Vagina (tissue), 2 donors: ENCODE data around the gene RAD9A. TPM values are rescaled to one million over a fixed set of nuclear protein-coding genes. Genes with fewer than 3 reads are reported as not detected.

ENCODE experiments used
- DNase-seq, 2 donors: peaks; one replicate each; pipeline ENCODE4 v3.0.0-alpha.2; 2017; ENCODE audit errors: extremely low spot score in 2 of 2
- H3K27ac ChIP-seq: fragments of 200-600 bp; sonication (generic); one replicate; pipeline ENCODE4 v1.5.1; 2019
- H3K27me3 ChIP-seq: fragments of 200-600 bp; sonication (generic); one replicate; pipeline ENCODE4 v1.5.1; 2019
- H3K36me3 ChIP-seq, 2 donors: fragments of 200-600 bp; sonication (generic); one replicate each; pipeline ENCODE4 v1.5.1; 2017 to 2019
- H3K4me1 ChIP-seq: fragments of 200-600 bp; sonication (generic); one replicate; pipeline ENCODE4 v1.5.1; 2019
- H3K4me3 ChIP-seq, 2 donors: fragments of 200-600 bp; sonication (generic); 1 replicate in 1 of 2; 2 replicates in 1 of 2; pipeline ENCODE4 v1.5.1; 2016 to 2019
- H3K9me3 ChIP-seq: fragments of 200-600 bp; sonication (generic); one replicate; pipeline ENCODE4 v1.5.1; 2019
- POLR2A ChIP-seq, 2 donors: fragments of 450-650 bp; IDR thresholded peaks; one replicate each; pipeline ENCODE4 v1.6.1; 2017; ENCODE audit warnings: antibody characterized with exemption in 2 of 2, mild to moderate bottlenecking in 2 of 2, moderate library complexity in 2 of 2
- POLR2AphosphoS5 ChIP-seq, 2 donors: sonication (generic); formaldehyde crosslinking; IDR thresholded peaks; one replicate each; pipeline ENCODE4 v1.9.0; 2017; ENCODE audit warnings: antibody characterized with exemption in 2 of 2, mild to moderate bottlenecking in 2 of 2, low read depth in 1 of 2; ENCODE audit not compliant: insufficient read depth in 1 of 2
- intact Hi-C: fragments of 100-400 bp; cut with DNase I; formaldehyde crosslinking; loops from one replicate; pipeline ENCODE4 v1.15.1; 2023
- total RNA-seq: library from RNA; depleted of rRNA; stranded (reverse); fragments of >200 nt; gene quantifications from one replicate; pipeline ENCODE4 v1.2.3, GENCODE V29; 2016
- TF ChIP-seq, protein P1 (sequence below), 3 experiments: fragments of 450-650 bp in 2 of 3; fragments of 200-600 bp in 1 of 3; sonication (generic) in 1 of 3; IDR thresholded peaks; one replicate each; pipeline ENCODE4 v1.5.1; 2017 to 2019; ENCODE audit warnings: antibody characterized with exemption in 3 of 3, mild to moderate bottlenecking in 2 of 3, moderate library complexity in 2 of 3

RAD9A gene
- total RNA-seq, 1 donor from 2014 or later, result 20.6 TPM

DNA sequence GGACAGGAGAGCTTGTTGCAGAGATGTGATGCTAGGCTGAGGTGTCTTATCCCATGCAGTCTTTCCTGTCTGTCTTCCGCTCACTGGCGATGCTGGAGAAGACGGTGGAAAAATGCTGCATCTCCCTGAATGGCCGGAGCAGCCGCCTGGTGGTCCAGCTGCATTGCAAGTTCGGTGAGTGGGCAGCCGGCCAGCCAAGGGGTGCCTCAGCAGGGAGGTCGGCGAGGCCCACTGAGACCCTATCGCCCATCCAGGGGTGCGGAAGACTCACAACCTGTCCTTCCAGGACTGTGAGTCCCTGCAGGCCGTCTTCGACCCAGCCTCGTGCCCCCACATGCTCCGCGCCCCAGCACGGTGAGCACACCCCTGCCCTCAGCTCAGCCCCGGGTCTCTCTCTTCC, 1.7 kb downstream of the RAD9A start:
- Histone ChIP-seq H3K4me3 (no peak overlapping the region), H3K4me1 (peaks cover 34% of the 10 kb centered on the region), H3K36me3 (peaks cover 0 to 16% of the 10 kb centered on the region in 2 donors), H3K27me3 (no peaks in the 10 kb centered on the region), H3K27ac (no peak overlapping the region), H3K9me3 (no peaks in the 10 kb centered on the region)
- intact Hi-C loops, result no loop called here
- DNase-seq, result no peak
- TF ChIP-seq POLR2A (IDR thresholded peaks at IDR 0.05), result no peak
- TF ChIP-seq, protein P1, sequence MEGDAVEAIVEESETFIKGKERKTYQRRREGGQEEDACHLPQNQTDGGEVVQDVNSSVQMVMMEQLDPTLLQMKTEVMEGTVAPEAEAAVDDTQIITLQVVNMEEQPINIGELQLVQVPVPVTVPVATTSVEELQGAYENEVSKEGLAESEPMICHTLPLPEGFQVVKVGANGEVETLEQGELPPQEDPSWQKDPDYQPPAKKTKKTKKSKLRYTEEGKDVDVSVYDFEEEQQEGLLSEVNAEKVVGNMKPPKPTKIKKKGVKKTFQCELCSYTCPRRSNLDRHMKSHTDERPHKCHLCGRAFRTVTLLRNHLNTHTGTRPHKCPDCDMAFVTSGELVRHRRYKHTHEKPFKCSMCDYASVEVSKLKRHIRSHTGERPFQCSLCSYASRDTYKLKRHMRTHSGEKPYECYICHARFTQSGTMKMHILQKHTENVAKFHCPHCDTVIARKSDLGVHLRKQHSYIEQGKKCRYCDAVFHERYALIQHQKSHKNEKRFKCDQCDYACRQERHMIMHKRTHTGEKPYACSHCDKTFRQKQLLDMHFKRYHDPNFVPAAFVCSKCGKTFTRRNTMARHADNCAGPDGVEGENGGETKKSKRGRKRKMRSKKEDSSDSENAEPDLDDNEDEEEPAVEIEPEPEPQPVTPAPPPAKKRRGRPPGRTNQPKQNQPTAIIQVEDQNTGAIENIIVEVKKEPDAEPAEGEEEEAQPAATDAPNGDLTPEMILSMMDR (IDR thresholded peaks at IDR 0.05), result no peak
- TF ChIP-seq POLR2AphosphoS5 (IDR thresholded peaks at IDR 0.05; ENCODE audit: insufficient read depth in 1 of 2, low read depth in 1 of 2), result no peak

GRCh38 chr11:67393990-67394389, 2.2 kb downstream of the RAD9A start:
- DNase-seq, result no peak
- peaks cover 0 to 20% of the 10 kb centered on the region in 2 donors for H3K36me3 ChIP-seq
- no peaks in the 10 kb centered on the region for H3K27me3 ChIP-seq
- intact Hi-C loops, result no loop called here
- peaks cover 36% of the 10 kb centered on the region for H3K4me1 ChIP-seq
- no peaks in the 10 kb centered on the region for H3K9me3 ChIP-seq
- TF ChIP-seq POLR2A (IDR thresholded peaks at IDR 0.05) (no peak), POLR2AphosphoS5 (IDR thresholded peaks at IDR 0.05; ENCODE audit: insufficient read depth in 1 of 2, low read depth in 1 of 2) (no peak)
- TF ChIP-seq, protein P1 (IDR thresholded peaks at IDR 0.05), result no peak
- H3K27ac ChIP-seq, result no peak overlapping the region
- H3K4me3 ChIP-seq, result no peak overlapping the region

- H3K9me3 ChIP-seq, result no peaks in the 10 kb centered on the region
- no peak for DNase-seq
- peaks cover 0 to 28% of the 10 kb centered on the region in 2 donors for H3K36me3 ChIP-seq
- TF ChIP-seq POLR2AphosphoS5 (IDR thresholded peaks at IDR 0.05; ENCODE audit: insufficient read depth in 1 of 2, low read depth in 1 of 2) (no peak), POLR2A (IDR thresholded peaks at IDR 0.05) (no peak)
- TF ChIP-seq, protein P1 (IDR thresholded peaks at IDR 0.05), result no peak
- no peaks in the 10 kb centered on the region for H3K27me3 ChIP-seq
- H3K4me1 ChIP-seq, result peaks cover 51% of the 10 kb centered on the region
- intact Hi-C loops, result no loop called here
- H3K27ac ChIP-seq, result no peak overlapping the region
- H3K4me3 ChIP-seq, result no peak overlapping the region
These were observed 3.9 kb downstream of the RAD9A start for GRCh38 chr11:67395555-67396258.

- Histone ChIP-seq H3K27me3 (no peaks in the 10 kb centered on the region), H3K9me3 (no peaks in the 10 kb centered on the region), H3K4me3 (no peak overlapping the region), H3K36me3 (peaks cover 0 to 28% of the 10 kb centered on the region in 2 donors), H3K4me1 (peaks cover 51% of the 10 kb centered on the region), H3K27ac (no peak overlapping the region)
- intact Hi-C loops, result no loop called here
- TF ChIP-seq POLR2A (IDR thresholded peaks at IDR 0.05) (no peak), POLR2AphosphoS5 (IDR thresholded peaks at IDR 0.05; ENCODE audit: insufficient read depth in 1 of 2, low read depth in 1 of 2) (no peak)
- TF ChIP-seq, protein P1 (IDR thresholded peaks at IDR 0.05), result no peak
- DNase-seq, result no peak
These were observed 4.4 kb downstream of the RAD9A start for GRCh38 chr11:67396259-67396581.

GRCh38 chr11:67396587-67397389, 5.0 kb downstream of the RAD9A start:
- Histone ChIP-seq H3K36me3 (peaks cover 0 to 28% of the 10 kb centered on the region in 2 donors), H3K27ac (no peak overlapping the region)
- intact Hi-C loops, result no loop called here

More at GRCh38 chr11:67396587-67397389, 5.0 kb downstream of the RAD9A start:
- no peak for DNase-seq
- TF ChIP-seq POLR2A (IDR thresholded peaks at IDR 0.05) (no peak), POLR2AphosphoS5 (IDR thresholded peaks at IDR 0.05; ENCODE audit: insufficient read depth in 1 of 2, low read depth in 1 of 2) (no peak)
- TF ChIP-seq, protein P1 (IDR thresholded peaks at IDR 0.05), result no peak
- H3K4me1 ChIP-seq, result peaks cover 51% of the 10 kb centered on the region
- H3K27me3 ChIP-seq, result no peaks in the 10 kb centered on the region
- H3K4me3 ChIP-seq, result no peak overlapping the region
- H3K9me3 ChIP-seq, result no peaks in the 10 kb centered on the region
